Activated naive CD4-positive, alpha-beta T cell treated with anti-CD3 and anti-CD28 coated beads, Interleukin-2, amount 50 U/mL, for 16 hours (primary cell): Measurements from ENCODE around the gene ITGAL.
A peak's percentile ranks its signal among the peaks of the same experiment; 100 is the strongest.

Experiments
- DNase-seq: peaks from one replicate; pipeline ENCODE4 v3.0.0-alpha.2; 2020

The ITGAL gene

DNA sequence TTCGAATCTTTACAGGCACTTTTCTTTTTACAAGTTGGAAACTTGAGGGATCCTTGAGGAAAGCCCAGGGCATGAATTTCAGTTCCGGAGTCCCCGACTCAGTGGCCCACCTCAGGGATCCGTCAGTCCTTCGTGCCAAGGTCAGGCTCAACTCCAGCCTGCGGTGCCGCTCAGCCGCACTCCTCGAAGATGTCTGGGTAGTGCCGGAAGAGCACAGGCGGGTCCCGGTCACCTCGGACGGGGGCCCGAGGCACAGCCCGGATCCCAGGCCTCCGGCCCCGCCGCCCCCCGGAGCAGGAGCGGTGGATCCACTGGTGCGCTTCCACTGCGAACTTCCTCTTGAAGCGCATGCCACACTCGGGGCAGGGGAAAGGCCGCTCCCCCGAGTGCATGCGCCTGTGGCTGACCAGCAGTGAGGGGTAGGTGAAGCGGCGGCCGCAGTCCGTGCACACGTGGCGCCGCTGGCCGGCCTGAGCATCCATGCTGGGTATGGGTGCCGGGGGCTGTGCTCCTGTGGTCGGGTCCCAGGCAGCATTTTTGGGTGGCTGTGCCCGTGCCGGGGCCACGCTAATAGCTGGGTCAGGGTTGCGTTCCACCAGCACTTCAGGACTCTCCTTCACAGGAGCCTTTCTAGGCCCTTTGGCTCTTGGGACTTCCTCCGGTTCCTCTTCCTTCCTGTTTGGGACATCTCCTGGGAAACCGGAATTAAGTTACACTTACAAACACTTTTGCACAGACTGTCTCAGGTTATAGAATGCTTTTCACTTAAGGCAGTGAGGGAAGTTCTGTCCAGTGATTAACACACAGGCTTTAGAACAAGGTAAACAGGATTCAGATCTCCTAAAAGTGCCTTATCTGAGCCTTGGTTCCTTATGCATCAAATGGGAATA lies 97.4 kb downstream of the ITGAL start:
- DNase-seq: no peak

DNA sequence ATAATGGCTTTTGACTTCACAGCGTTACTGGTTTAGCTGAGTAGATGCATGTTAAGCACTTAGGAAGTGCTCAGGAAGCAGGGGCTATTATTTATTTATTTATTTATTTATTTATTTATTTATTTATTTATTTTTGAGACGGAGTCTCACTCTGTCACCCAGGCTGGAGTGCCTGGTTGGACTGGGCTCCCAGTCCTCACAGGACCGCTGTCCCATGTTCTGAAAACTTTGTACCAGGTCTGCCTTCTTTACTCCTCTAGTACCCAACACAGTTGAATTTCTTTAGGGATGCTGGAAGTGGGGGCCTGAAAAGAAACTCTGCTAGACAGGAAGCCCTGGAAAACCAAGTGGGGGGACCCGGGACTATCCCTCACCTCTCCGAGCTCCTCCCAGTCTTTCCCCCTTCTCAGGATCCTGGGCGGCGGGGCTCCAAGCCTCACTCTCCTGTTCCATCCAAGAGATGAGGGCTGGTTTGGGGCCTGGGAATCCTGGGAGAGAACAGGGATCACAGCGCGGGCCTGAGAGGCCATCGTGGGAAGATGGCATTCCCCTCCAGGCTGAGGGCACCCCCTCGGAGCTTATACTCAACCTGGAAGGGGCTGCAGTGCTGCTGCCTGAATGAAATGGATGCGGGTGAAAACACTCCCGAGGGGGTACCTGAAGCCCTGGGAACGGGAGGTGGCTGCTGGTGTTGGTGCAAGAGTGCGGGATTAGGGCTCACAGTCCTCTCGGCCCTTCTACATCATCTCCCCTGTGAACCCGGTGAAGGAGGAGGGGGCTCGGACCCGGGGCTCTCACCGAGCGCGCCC lies 98.3 kb downstream of the ITGAL start:
- DNase-seq: no peak

DNA sequence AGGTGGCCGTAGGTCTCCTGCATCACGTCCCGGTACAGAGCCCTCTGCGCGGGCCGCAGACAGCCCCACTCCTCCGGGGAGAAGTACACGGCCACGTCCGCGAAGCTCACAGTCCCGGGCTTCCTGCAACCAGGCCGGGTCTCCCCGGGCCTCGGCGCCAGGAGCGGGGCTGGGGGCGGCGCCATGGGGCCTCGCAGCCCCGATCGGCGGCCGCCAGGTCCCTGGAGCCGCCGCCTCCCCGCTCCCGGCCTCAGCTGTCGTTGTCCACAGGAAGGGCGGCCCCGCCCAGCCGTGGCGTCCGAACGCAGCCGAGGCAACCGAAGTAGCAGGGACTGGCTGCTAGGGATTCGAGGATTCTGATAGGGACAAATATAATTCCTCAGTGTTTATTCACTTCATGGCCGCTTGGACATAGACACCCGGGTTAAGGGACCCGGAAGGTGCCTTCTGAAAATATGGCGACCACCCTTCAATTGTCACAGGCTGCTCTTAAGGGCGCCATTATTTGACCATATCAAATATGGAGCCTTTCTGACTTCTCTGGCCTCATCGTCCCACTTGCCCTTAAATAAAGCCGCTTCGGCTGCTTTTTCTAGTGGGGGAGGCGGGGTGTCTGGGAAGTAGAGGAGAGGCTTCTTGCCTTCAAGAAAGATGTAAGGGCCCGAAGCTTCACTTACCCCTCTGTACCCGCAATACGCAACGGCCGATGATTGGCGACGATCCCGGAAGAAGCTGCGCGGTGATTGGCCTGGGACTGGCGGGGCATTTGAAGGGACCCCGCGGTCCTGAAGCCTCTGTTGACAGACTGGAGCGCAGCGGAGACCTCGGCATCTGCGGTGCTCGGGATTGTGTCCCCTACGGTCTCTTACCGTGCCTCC lies 99.1 kb downstream of the ITGAL start, which contains the start of gene ZNF688:
Gene ZNF688 (minus strand): TSS at position 270 of the 878 bp plus-strand sequence. CDS start 85 bp downstream, at position 185.
- DNase-seq: peak; percentile 93
